GM21423 (cell line): ENCODE data around the gene CDK14.

Source experiments
- ATAC-seq: cut with Tn5 transposase; IDR thresholded peaks from one replicate; pipeline ENCODE4 v1.9.1; 2021; ENCODE audit warnings: mild to moderate bottlenecking, moderate library complexity; ENCODE audit not compliant: unreplicated experiment

The CDK14 gene

GRCh38 chr7:91039033-91039432, 442.9 kb downstream of the CDK14 start:
- ATAC-seq, result peak; percentile 77

- ATAC-seq, result no peak
Measured at GRCh38 chr7:91041141-91041540, 445.0 kb downstream of the CDK14 start.

GRCh38 chr7:91041901-91042484, 445.9 kb downstream of the CDK14 start:
- ATAC-seq, result no peak

GRCh38 chr7:91043186-91043585, 447.1 kb downstream of the CDK14 start:
- no peak for ATAC-seq

- ATAC-seq, result no peak
Measured at GRCh38 chr7:91043924-91044645, 448.0 kb downstream of the CDK14 start.

- ATAC-seq, result no peak
Measured at GRCh38 chr7:91045606-91046005, 449.5 kb downstream of the CDK14 start.

GRCh38 chr7:91046322-91047089, 450.4 kb downstream of the CDK14 start:
- no peak for ATAC-seq

- no peak for ATAC-seq
Measured at GRCh38 chr7:91047636-91048035, 451.5 kb downstream of the CDK14 start.

- peak; percentile 82 for ATAC-seq
Measured at GRCh38 chr7:91050677-91051076, 454.6 kb downstream of the CDK14 start.

GRCh38 chr7:91051966-91052365, 455.8 kb downstream of the CDK14 start:
- no peak for ATAC-seq

- no peak for ATAC-seq
Measured at GRCh38 chr7:91054374-91054773, 458.3 kb downstream of the CDK14 start.

- no peak for ATAC-seq
Measured at GRCh38 chr7:91055219-91055618, 459.1 kb downstream of the CDK14 start.

- no peak for ATAC-seq
Measured at GRCh38 chr7:91062713-91063112, 466.6 kb downstream of the CDK14 start.

- no peak for ATAC-seq
Measured at GRCh38 chr7:91064052-91064451, 467.9 kb downstream of the CDK14 start.

GRCh38 chr7:91064938-91065337, 468.8 kb downstream of the CDK14 start:
- no peak for ATAC-seq

GRCh38 chr7:91066627-91067026, 470.5 kb downstream of the CDK14 start:
- no peak for ATAC-seq

GRCh38 chr7:91067242-91067641, 471.1 kb downstream of the CDK14 start:
- no peak for ATAC-seq

- no peak for ATAC-seq
Measured at GRCh38 chr7:91068136-91068795, 472.1 kb downstream of the CDK14 start.

GRCh38 chr7:91069146-91069545, 473.0 kb downstream of the CDK14 start:
- no peak for ATAC-seq

- no peak for ATAC-seq
Measured at GRCh38 chr7:91079487-91079886, 483.4 kb downstream of the CDK14 start.

GRCh38 chr7:91080351-91080750, 484.2 kb downstream of the CDK14 start:
- ATAC-seq, result no peak
